Measurements from ENCODE around the gene DYRK1B.

- no peak for TF ChIP-seq CTCF (IDR thresholded peaks at IDR 0.05)
- no peak for TF ChIP-seq POLR2A (IDR thresholded peaks at IDR 0.05; ENCODE audit: low read depth)
- TF ChIP-seq POLR2AphosphoS5 (IDR thresholded peaks at IDR 0.05) = no peak
Measured at GRCh38 chr19:39814595-39814994, 19.4 kb downstream of the DYRK1B start.
